ENCODE data around the gene RNU6-9. TPM values are rescaled to one million over a fixed set of nuclear protein-coding genes. Genes with fewer than 3 reads are reported as not detected.

The RNU6-9 gene
- total and polyA plus RNA-seq, 2 of the 13 experiments (the other 11 are each of a cell fraction or from before 2014, with no cell fraction given): under 0.01 TPM; not detected in 1

DNA sequence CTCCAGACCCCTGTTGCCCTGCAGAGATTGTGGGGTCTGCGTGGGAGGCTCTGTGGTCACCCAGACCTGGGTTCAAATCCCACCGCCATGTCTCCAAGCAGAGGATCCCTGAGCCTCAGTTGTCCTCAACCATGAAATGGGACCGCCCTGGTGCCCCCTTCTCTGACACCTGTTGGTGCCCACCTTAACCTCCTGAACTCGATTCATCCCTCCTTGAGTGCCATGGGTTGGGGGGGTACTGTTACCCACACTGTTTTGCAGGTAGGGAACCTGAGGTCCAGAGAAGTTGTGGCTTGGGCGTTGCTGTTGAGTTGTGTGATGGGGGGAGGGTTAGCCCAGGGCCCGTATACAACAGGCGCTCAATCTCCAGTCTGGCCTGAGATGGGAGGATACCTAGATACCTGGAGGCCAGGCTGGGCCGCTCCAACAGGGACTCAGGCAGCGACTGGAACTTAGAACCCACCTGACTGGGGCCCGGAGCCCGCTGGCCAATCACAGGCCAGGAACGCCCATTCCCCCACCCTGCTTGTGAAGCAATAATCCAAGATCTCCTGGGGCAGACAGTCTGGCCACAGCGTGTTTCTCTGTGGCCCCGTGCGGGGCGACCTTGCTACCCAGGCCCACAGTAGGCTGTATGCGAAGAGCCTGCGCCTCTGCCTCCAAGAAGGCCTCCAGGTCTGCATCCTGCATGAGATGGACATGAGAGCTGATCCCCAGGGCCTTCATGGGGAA is 35.4 kb downstream of the RNU6-9 start (continued):
- no peak for TF ChIP-seq ZNF280B (CRISPR knock-in tag; IDR thresholded peaks at IDR 0.05; ENCODE audit: borderline replicate concordance)
- peak; percentile 21 for TF ChIP-seq RAD21 (CRISPR knock-in tag; IDR thresholded peaks at IDR 0.05)
- TF ChIP-seq, protein P1, sequence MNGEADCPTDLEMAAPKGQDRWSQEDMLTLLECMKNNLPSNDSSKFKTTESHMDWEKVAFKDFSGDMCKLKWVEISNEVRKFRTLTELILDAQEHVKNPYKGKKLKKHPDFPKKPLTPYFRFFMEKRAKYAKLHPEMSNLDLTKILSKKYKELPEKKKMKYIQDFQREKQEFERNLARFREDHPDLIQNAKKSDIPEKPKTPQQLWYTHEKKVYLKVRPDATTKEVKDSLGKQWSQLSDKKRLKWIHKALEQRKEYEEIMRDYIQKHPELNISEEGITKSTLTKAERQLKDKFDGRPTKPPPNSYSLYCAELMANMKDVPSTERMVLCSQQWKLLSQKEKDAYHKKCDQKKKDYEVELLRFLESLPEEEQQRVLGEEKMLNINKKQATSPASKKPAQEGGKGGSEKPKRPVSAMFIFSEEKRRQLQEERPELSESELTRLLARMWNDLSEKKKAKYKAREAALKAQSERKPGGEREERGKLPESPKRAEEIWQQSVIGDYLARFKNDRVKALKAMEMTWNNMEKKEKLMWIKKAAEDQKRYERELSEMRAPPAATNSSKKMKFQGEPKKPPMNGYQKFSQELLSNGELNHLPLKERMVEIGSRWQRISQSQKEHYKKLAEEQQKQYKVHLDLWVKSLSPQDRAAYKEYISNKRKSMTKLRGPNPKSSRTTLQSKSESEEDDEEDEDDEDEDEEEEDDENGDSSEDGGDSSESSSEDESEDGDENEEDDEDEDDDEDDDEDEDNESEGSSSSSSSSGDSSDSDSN (CRISPR knock-in tag; IDR thresholded peaks at IDR 0.05): 0 out of 2 replicates have a peak, but pooled peaks have one; percentile 18
- TF ChIP-seq NONO (IDR thresholded peaks at IDR 0.05): no peak
- 0 out of 2 replicates have a peak, but pooled peaks have one; percentile 18 for TF ChIP-seq NONO (CRISPR knock-in tag; conservative IDR thresholded peaks at IDR 0.05)
- 0 out of 2 replicates have a peak, but pooled peaks have one; percentile 51 for TF ChIP-seq ZNF430 (CRISPR knock-in tag; IDR thresholded peaks at IDR 0.05)
- TF ChIP-seq ZNF883 (CRISPR knock-in tag; IDR thresholded peaks at IDR 0.05; ENCODE audit: not compliant biosample characterization): peak; percentile 65
- TF ChIP-seq RNF2 (conservative IDR thresholded peaks at IDR 0.05; ENCODE audit: low read depth): no peak
- peak; percentile 78 for TF ChIP-seq CEBPG (CRISPR knock-in tag; IDR thresholded peaks at IDR 0.05)
- TF ChIP-seq POLR2G (IDR thresholded peaks at IDR 0.05; ENCODE audit: low read depth, low read length): peak; percentile 18; the same call in 1 of the 2 replicates
- no peak for TF ChIP-seq KDM5B (CRISPR knock-in tag; IDR thresholded peaks at IDR 0.05; ENCODE audit: borderline replicate concordance)
- peak; percentile 59 for TF ChIP-seq RBM39 (IDR thresholded peaks at IDR 0.05; ENCODE audit: low read depth, low read length, poor library complexity, severe bottlenecking)
- TF ChIP-seq HNRNPL (IDR thresholded peaks at IDR 0.05; ENCODE audit: low read depth, low read length): no peak
- TF ChIP-seq SALL1 (CRISPR knock-in tag; IDR thresholded peaks at IDR 0.05): peak; percentile 26; the same call in 1 of the 2 replicates
- peak; percentile 47; the same call in 1 of the 2 replicates for TF ChIP-seq ZKSCAN1 (IDR thresholded peaks at IDR 0.05; ENCODE audit: low read length)
- TF ChIP-seq, protein P2, sequence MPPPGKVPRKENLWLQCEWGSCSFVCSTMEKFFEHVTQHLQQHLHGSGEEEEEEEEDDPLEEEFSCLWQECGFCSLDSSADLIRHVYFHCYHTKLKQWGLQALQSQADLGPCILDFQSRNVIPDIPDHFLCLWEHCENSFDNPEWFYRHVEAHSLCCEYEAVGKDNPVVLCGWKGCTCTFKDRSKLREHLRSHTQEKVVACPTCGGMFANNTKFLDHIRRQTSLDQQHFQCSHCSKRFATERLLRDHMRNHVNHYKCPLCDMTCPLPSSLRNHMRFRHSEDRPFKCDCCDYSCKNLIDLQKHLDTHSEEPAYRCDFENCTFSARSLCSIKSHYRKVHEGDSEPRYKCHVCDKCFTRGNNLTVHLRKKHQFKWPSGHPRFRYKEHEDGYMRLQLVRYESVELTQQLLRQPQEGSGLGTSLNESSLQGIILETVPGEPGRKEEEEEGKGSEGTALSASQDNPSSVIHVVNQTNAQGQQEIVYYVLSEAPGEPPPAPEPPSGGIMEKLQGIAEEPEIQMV (CRISPR knock-in tag; IDR thresholded peaks at IDR 0.05; ENCODE audit: low read depth): no peak
- TF ChIP-seq PAXIP1 (CRISPR knock-in tag; conservative IDR thresholded peaks at IDR 0.05): no peak
- TF ChIP-seq CSRNP2 (CRISPR knock-in tag; conservative IDR thresholded peaks at IDR 0.05; ENCODE audit: low read depth): no peak

All from HepG2 (cell line).